HG02884 (cell line): ENCODE measurements around the gene PSD2.

ENCODE experiments used
- ATAC-seq: cut with Tn5 transposase; IDR thresholded peaks from one replicate; pipeline ENCODE4 v1.9.1; 2021; ENCODE audit warnings: mild to moderate bottlenecking, moderate library complexity; ENCODE audit not compliant: unreplicated experiment

PSD2 gene

DNA sequence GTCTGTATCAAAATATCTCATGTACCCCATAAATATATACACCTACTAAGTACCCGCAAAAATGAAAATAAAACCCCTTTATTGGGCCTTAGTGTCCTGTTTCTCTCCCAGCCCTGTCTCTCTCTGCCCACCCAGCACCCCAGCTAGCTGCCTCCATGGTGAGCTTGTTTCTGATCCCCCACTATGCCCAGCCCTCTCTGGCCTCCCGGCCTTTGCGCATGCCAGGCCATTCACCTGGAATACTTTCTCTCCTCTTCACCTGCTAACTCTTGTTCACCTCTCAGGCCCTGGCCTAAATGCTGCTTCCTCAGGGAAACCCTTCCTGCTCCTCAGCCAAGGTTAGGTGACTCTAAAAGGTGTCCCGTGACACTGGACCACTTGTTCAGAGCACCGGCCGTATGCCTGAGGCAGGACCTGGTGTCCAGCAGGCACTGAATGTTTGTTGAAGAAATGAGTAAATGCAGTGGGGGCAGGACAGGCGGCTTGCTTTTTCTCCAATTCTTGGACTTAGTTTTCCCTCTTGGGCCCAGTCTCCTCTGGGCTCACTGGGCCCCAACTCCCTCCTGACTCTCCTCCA is 58.5 kb downstream of the PSD2 start:
- no peak for ATAC-seq

GRCh38 chr5:139854953-139855352 is 59.3 kb downstream of the PSD2 start:
- ATAC-seq: no peak

GRCh38 chr5:139855451-139855850 is 59.8 kb downstream of the PSD2 start:
- ATAC-seq: no peak

- no peak for ATAC-seq
Observed at GRCh38 chr5:139855946-139856540, 60.4 kb downstream of the PSD2 start.

DNA sequence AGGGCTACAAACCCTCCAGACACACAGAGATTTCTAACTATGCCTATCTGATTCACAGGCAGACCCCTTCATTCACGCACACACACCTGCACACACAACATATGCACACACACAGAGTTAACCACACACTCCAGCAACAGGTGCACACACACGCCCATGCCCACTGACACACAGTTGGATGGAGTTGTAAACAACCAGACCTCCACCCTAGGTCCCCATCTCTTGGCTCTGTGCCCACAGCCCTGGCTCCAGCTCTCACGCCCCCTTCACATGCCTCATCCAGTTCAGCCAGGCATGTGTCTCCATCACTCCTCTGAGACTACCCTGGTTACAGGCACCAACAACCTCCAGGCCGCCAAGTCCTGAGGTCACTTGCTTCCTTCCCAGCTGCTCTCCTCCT is 61.1 kb downstream of the PSD2 start:
- ATAC-seq: no peak

- no peak for ATAC-seq
Observed at GRCh38 chr5:139859013-139859412, 63.4 kb downstream of the PSD2 start.

DNA sequence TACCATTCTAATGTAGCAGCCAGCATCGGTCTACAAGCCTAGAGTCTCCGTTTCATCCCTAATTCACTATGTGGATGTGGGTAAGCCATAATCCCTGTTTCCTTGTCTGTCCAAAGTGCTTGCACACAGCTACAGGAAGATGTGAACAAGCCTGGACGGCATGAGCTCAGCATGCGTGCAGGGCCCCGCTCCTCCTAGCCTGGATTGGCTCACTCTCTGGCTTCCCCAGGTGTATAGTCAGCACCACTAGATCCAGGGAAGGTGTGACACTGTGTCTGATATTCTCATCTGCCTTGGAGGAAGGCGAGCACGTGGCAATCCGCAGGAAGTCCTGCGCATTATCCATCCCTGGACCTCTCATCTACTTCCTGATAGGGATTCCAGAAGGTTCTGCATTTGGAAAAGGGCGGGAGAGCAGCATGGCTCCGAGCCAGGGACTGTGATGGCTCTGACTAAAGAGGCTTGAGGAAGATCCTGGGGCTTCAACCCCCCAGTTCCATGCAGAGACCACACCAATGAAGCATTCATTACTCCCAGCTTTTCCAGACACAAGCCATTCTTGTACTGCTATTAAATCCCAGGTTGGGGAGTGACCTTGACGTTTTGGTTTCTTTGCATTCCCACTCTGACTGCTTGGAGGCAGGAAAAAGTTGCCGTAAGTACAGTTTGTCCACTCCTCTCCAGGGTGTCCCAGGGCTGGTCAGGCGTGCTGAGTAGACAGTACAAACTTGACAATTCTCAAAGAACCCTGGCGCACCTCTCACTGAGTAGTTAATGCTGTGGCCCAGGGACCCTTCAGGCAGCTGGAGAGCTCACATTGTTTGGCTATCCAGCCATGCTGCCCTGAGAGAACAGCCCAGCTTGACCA is 65.6 kb downstream of the PSD2 start:
- ATAC-seq: no peak

- ATAC-seq: no peak
Observed at GRCh38 chr5:139861889-139862207, 66.2 kb downstream of the PSD2 start.

DNA sequence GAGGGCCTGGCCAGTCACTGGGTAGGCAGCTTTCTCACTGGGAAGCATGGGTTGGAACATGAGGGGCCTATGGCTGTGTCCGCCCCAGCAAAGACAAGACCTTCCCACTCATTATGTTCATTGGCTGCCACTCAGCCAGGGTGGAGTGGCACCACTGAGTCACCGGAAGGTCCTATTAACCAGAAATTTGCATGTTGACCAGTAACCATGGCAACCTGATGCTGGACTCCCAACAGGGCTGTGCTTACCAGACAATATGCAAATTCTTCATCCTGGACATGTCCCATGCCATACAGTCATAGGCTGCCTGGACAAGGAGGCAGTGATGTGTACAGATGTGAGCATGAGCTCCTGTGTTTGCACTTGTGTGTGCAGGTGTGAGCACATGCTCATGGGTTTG is 66.7 kb downstream of the PSD2 start:
- ATAC-seq: no peak

- ATAC-seq: no peak
Observed at GRCh38 chr5:139862803-139863202, 67.2 kb downstream of the PSD2 start.

GRCh38 chr5:139863361-139863760 is 67.8 kb downstream of the PSD2 start:
- ATAC-seq: no peak

- peak; percentile 71 for ATAC-seq
Observed at GRCh38 chr5:139863855-139864558, 68.4 kb downstream of the PSD2 start.

GRCh38 chr5:139864716-139865483 is 69.3 kb downstream of the PSD2 start:
- no peak for ATAC-seq

GRCh38 chr5:139867109-139867508 is 71.5 kb downstream of the PSD2 start:
- no peak for ATAC-seq

- ATAC-seq: no peak
Observed at GRCh38 chr5:139867581-139867980, 72.0 kb downstream of the PSD2 start.

- no peak for ATAC-seq
Observed at GRCh38 chr5:139869042-139869790, 73.6 kb downstream of the PSD2 start.

DNA sequence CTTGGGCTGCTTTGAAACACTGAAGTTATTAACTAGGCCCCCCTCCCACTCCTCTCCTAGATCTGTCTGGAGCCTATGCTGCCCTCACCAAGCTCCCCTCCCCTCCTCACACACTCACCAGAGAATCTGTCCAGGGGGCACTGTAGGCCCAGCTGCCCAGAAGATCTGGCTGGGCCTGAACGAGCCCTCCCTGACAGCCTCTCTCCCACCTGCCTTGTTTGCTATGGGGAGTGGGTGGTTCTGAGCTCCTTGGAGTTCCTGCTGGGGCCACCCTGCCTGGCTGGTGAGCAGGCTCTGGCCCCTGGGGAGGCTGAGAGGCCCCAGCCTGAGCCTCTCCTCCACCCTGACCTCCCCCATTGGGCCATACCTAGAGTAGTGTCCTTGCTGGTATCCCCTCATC is 75.1 kb downstream of the PSD2 start:
- no peak for ATAC-seq

- ATAC-seq: no peak
Observed at GRCh38 chr5:139871614-139872013, 76.0 kb downstream of the PSD2 start.

DNA sequence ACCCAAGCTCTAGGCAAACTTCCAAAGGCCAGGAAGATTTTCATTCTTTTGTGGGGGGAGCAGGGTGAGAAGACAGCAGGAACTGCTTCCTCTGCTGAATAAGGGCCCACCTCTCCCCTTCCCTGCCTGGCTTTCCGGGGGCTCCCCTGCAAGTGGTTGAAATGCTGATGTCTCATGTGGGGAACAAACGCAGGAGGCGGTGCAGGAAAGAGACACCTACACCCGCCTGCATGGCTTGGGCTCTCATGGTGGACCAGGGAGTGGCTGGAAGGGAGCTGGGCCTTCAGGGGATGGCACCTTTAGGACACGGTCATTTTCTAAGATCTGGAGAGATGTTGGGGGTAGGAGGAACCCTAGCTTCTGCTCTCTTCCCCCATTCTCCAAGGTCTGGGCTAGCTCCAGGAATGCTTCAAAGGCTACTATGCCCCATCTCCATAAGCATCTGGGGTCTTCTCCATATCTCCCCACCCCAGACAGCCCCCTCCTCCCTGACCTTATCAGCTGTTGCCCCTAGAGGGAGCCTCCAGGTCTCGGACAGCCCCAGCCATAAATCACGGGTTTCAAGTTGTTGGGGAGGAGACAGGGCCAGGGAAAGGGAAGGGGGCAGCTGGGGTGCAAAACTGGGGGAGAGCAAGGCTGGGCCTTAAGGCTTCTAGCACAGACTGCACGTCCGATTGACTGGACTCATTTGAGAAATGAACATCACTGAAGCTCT is 76.6 kb downstream of the PSD2 start:
- no peak for ATAC-seq
